ENCODE results near the gene SNAI3. TPM values are rescaled to one million over a fixed set of nuclear protein-coding genes. Genes with fewer than 3 reads are reported as not detected.
"Not testable (repeated sequence)": the region's sequence is repeated elsewhere in the genome, so short reads cannot be mapped to it uniquely, and the experiment has no call there.

SNAI3 gene
- total RNA-seq, 1 experiment from 2014 or later: not detected

GRCh38 chr16:88669980-88670379 lies 16.3 kb downstream of the SNAI3 start:
- no peak for DNase-seq (ENCODE audit: low read depth)

GRCh38 chr16:88669493-88669892 lies 16.8 kb downstream of the SNAI3 start:
- DNase-seq (ENCODE audit: low read depth): not testable (repeated sequence)

- DNase-seq (ENCODE audit: low read depth): no peak
These were observed 18.8 kb downstream of the SNAI3 start for GRCh38 chr16:88667461-88667860.

- no peak for DNase-seq (ENCODE audit: low read depth)
These were observed 20.7 kb downstream of the SNAI3 start for GRCh38 chr16:88665570-88665969.

- no peak for DNase-seq (ENCODE audit: low read depth)
These were observed 21.2 kb downstream of the SNAI3 start for GRCh38 chr16:88665148-88665547.

GRCh38 chr16:88662843-88663606 lies 23.3 kb downstream of the SNAI3 start, which contains the start of gene MVD:
MVD (minus strand) TSS chr16:88663091; CDS start chr16:88663080, 11 bp downstream.
- DNase-seq (ENCODE audit: low read depth): peak; percentile 97

GRCh38 chr16:88662222-88662842 lies 24.0 kb downstream of the SNAI3 start:
- no peak for DNase-seq (ENCODE audit: low read depth)

GRCh38 chr16:88661468-88661867 lies 24.8 kb downstream of the SNAI3 start:
- no peak for DNase-seq (ENCODE audit: low read depth)

GRCh38 chr16:88659160-88659559 lies 27.1 kb downstream of the SNAI3 start:
- DNase-seq (ENCODE audit: low read depth): no peak

GRCh38 chr16:88658714-88659113 lies 27.6 kb downstream of the SNAI3 start:
- no peak for DNase-seq (ENCODE audit: low read depth)

GRCh38 chr16:88657371-88657770 lies 28.9 kb downstream of the SNAI3 start:
- DNase-seq (ENCODE audit: low read depth): no peak

- DNase-seq (ENCODE audit: low read depth): no peak
These were observed 29.9 kb downstream of the SNAI3 start for GRCh38 chr16:88656291-88656980.

GRCh38 chr16:88655733-88656281 lies 30.5 kb downstream of the SNAI3 start:
- no peak for DNase-seq (ENCODE audit: low read depth)

GRCh38 chr16:88655053-88655732 lies 31.1 kb downstream of the SNAI3 start:
- no peak for DNase-seq (ENCODE audit: low read depth)

GRCh38 chr16:88654363-88655052 lies 31.8 kb downstream of the SNAI3 start:
- DNase-seq (ENCODE audit: low read depth): no peak

GRCh38 chr16:88653596-88654362 lies 32.5 kb downstream of the SNAI3 start:
- DNase-seq (ENCODE audit: low read depth): no peak

GRCh38 chr16:88653101-88653500 lies 33.2 kb downstream of the SNAI3 start:
- DNase-seq (ENCODE audit: low read depth): no peak

- DNase-seq (ENCODE audit: low read depth): no peak
These were observed 33.6 kb downstream of the SNAI3 start for GRCh38 chr16:88652762-88653063.

GRCh38 chr16:88651989-88652761 lies 34.1 kb downstream of the SNAI3 start:
- DNase-seq (ENCODE audit: low read depth): no peak
